ENCODE results near the gene PNPT1.

PNPT1 gene

GRCh38 chr2:55595536-55595935 is 98.1 kb downstream of the PNPT1 start:
- no peak for DNase-seq

DNA sequence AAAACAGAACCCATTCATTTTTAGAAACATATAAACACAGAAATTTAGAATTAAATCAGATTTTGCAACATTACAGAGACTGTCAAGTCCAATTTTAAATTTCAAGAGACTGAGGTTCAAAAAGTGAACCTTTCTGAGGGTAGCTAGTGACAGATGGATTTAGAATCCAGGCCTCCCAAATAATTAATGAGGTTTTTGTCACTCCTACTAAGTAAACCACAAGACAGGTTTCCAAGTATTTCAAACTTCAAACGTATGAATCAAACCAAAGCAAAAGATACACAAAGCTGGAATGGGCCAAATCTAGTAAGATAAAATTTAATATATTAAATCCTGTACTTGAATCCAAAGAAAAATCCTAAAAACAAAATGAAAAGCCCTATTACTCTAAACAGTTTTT is 101.5 kb downstream of the PNPT1 start:
- DNase-seq, result no peak

DNA sequence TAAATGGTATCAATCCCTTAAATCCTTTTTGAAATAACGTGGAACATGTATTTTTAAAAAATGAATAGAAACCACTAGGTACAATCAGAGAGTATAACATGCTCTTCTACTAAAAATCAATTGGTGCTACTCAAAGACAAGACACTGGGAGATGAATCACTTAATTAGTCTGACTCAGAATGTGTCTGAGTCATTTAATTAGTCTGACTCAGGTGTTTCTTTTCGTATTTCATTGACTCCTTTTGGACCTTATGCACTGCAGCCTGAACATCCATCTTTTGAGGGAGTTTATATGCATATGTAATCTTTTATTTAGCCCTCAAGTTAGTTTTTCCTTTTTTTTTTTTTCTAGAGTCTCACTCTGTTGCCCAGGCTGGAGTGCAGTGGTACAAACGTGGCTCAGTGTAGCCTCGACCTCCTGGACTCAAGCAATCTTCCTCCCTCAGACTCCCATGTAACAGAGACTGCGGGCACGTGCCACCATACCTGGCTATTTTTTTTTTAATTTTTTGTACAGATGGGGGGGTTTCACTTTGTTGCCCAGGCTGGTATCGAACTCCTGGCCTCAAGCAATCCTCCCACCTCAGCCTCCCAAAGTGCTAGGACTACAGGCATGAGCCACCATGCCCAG is 102.7 kb downstream of the PNPT1 start:
- no peak for DNase-seq

- no peak for DNase-seq
These were observed 108.1 kb downstream of the PNPT1 start for GRCh38 chr2:55585451-55586080.
